NCI-H1417 (cell line): ENCODE measurements around the gene GABRP.
A peak's percentile ranks its signal among the peaks of the same experiment; 100 is the strongest.
"Not testable (repeated sequence)": the region's sequence is repeated elsewhere in the genome, so short reads cannot be mapped to it uniquely, and the experiment has no call there.

ENCODE experiments used
- DNase-seq, 3 experiments: peaks; one replicate each; lab custom pipeline; 2025; lab: John Stamatoyannopoulos, UW

The GABRP gene

GRCh38 chr5:170792878-170793277 is 9.4 kb downstream of the GABRP start:
- no peak for DNase-seq

DNA sequence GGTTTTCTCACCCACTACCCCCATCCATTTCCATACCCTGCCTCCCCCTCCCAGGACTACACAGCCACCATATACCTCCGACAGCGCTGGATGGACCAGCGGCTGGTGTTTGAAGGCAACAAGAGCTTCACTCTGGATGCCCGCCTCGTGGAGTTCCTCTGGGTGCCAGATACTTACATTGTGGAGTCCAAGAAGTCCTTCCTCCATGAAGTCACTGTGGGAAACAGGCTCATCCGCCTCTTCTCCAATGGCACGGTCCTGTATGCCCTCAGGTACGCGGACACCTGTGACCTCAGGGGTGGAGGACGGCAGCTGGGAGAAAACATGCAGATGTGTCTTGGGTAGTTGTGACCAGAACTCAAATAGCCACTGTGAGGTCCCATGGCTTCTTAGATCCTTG is 11.6 kb downstream of the GABRP start:
- DNase-seq = no peak

- DNase-seq = peak in 1 of 3 experiments; percentile 31
These were observed 22.1 kb downstream of the GABRP start for GRCh38 chr5:170805666-170806065.

- DNase-seq = peak; percentile 9 to 72 (median 24)
These were observed 26.0 kb downstream of the GABRP start for GRCh38 chr5:170809551-170809950.

GRCh38 chr5:170811719-170812118 is 28.2 kb downstream of the GABRP start:
- no peak for DNase-seq

- no peak for DNase-seq
These were observed 29.7 kb downstream of the GABRP start for GRCh38 chr5:170813231-170813630.

GRCh38 chr5:170817195-170817594 is 33.7 kb downstream of the GABRP start:
- DNase-seq = no peak

DNA sequence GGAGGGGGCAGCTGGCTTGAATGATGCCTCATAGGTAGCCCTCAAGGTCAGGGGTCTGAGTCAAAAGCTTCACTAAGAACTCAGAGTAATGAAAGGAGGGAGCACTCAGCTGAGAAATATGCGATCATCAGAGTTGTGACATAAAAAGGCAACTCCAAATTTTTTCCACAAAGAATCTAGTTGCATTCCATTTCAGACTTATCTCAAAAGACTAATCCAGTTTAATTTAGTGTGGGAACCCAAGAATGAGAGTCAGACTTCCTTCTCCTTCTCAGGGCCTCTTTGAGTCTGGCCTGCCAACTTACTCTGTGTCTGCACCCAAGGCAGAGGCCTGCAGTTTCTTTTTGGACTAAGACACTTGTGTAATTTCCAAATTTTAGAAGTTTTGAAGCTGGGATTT is 34.7 kb downstream of the GABRP start:
- DNase-seq = no peak

DNA sequence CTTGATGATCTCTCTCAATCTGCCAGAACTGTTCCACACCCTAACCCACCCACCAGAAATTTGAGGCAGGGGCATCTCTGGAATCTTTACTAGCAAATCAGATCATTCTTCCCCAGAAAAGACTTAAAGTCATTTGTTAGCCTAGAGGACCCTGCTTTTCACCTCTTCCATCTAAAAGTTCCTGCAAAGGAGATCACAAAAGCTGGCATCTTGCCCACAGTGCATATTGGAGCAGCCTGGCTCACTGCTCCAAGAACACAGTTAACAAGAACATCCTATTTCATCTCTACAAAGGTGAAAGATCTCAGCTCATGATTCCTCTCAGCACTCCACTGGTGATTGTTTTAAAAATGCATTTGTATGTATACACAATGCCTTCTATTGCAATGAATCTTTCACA is 36.3 kb downstream of the GABRP start:
- no peak for DNase-seq

DNA sequence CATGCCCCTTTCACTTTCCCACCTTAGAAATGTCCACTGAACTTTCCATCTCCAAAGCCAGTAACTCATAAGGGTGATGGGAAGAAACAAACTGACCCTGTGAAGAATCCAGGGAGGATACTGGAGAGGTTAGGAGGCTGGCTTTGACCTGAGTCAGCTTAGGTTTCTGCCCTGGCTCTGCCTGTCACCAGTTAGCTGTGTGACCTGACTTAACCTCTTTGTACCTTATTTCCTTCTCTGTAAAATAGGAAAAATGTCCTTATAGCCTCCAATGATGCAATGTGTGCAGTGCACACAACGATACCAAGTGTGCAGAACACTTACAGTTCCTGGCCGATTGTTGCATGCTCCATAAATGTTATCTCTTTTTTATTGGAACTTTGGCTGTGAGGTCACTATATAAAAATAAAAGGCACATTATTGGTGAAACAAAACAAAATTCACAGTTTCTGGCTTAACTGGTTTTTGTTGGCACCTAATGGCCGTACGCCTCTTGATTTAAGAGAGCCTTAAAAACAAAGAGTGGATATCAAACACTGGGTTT is 37.8 kb downstream of the GABRP start:
- no peak for DNase-seq

GRCh38 chr5:170826117-170826516 is 42.6 kb downstream of the GABRP start:
- no peak for DNase-seq

- DNase-seq = no peak
These were observed 48.7 kb downstream of the GABRP start for GRCh38 chr5:170832241-170832640.

DNA sequence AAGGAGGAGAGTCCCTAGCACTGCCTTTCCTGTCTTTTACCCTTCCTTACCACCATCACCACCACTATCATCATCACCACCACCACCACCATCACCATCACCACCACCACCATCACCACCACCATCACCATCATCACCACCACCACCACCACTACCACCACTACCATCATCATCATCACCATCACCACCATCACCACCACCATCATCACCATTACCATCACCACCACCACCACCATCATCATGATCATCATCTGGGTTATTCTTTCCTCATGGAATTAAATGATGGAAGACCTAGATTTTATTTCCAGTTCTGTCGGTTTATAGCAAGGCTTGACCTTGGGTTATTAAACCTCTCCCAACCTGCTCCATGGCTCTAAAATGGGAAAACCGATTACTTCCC is 50.5 kb downstream of the GABRP start:
- DNase-seq = not testable (repeated sequence)

DNA sequence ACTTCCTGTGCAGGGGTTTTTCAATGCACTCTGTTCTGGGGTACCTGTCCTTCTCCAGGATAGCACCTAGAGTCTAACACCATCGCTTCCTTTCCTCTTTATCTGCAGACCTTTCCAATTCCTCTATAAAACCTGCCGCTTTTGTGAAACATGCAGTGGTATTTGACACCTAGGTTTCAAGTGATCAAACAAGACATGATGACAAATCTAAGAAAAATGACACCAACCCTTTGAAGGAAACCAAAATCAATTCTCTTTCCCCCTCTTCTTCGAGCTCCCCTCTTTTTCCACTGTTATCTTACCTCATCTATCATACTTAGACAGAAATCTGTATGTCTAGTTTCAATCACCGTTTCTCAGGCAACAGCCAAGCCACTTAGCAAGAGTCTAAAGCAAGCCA is 52.7 kb downstream of the GABRP start:
- peak in 1 of 3 experiments; percentile 42 for DNase-seq

- no peak for DNase-seq
These were observed 60.3 kb downstream of the GABRP start for GRCh38 chr5:170843870-170844269.

- DNase-seq = no peak
These were observed 61.1 kb downstream of the GABRP start for GRCh38 chr5:170844651-170845050.

DNA sequence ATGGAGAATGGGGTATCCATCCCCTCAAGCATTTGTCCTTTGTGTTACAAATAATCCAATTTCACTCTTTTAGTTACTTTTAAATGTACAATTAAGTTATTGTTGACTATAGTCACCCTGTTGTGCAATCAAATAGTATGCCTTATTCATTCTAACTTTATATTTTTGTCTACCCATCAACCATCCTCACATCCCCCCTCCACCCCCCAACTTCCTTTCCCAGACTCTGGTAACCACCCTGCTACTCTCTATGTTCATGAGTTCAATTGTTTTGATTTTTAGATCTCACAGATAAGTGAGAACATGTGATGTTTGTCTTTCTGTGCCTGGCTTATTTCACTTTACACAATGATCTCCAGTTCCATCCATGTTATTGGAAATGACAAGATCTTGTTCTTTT is 62.9 kb downstream of the GABRP start:
- no peak for DNase-seq

DNA sequence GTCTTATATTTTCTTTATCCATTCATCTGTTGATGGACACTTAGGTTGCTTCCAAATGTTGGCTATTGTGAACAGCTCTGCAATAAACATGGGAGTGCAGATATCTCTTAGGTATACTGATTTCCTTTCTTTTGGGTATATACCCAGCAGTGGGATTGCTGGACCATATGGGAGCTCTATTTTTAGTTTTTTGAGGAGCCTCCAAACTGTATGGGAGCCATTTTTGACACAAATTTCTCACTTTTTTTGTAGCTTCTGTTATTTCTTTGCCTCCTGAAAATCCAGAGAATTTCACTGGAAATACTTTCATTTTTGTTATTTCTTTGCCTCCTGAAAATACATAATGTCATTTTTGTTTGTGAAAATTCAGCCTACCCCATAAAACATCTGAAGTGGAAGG is 63.3 kb downstream of the GABRP start:
- no peak for DNase-seq

DNA sequence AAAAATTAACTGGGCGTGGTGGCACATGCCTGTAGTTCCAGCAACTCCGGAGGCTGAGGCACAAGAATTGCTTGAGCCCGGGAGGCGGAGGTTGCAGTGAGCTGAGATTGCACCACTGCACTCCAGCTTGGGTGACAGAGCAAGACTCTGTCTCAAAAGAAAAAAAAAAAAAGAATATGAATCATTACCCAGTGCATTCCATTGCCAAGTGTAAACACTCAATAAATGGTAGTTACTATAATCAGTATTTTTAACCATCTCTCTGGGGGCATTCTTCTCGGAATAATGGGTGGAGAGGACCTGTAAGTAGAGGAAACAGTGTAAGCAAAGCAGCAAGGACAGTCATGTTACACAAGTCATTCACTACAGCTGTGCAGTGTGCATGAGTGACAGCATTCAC is 64.5 kb downstream of the GABRP start:
- DNase-seq = no peak

DNA sequence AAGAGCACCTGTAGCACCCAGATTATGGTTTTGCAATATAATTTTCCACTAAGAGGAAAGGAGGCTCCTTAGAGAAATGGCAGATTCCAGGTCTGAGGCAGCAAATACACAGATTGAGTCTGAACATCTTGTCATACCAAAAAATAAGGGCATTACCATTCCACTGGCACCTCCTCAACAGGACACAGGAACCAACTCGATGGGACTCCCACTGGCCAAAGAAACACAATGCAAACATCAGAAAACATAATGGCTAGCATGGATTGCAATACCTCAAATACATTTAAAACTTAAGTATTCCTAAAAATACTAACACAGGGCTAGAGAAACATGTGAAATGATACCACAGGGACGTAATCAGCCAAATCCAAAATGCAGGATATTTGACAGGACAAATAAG is 65.8 kb downstream of the GABRP start:
- no peak for DNase-seq

DNA sequence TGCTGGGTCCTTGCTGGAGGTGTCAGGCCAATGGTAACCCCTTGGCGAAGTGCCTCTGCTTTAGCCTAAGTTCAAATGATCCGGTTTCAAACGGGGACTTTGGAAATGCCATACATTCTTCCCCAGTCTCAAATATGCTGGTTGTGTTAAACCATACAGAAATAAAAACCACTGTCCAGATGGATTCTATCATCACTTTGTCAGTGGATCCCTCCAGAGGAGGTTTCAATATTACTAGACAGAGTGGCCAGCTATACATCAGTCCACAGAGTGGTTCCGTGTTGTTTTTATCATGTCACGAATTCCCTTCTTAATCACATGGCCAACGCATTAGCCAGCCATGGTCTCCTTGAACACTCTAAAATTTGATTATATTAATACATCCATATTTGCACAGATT is 71.0 kb downstream of the GABRP start:
- no peak for DNase-seq

GRCh38 chr5:170857066-170857465 is 73.5 kb downstream of the GABRP start:
- no peak for DNase-seq

GRCh38 chr5:170860415-170860814 is 76.9 kb downstream of the GABRP start:
- no peak for DNase-seq

DNA sequence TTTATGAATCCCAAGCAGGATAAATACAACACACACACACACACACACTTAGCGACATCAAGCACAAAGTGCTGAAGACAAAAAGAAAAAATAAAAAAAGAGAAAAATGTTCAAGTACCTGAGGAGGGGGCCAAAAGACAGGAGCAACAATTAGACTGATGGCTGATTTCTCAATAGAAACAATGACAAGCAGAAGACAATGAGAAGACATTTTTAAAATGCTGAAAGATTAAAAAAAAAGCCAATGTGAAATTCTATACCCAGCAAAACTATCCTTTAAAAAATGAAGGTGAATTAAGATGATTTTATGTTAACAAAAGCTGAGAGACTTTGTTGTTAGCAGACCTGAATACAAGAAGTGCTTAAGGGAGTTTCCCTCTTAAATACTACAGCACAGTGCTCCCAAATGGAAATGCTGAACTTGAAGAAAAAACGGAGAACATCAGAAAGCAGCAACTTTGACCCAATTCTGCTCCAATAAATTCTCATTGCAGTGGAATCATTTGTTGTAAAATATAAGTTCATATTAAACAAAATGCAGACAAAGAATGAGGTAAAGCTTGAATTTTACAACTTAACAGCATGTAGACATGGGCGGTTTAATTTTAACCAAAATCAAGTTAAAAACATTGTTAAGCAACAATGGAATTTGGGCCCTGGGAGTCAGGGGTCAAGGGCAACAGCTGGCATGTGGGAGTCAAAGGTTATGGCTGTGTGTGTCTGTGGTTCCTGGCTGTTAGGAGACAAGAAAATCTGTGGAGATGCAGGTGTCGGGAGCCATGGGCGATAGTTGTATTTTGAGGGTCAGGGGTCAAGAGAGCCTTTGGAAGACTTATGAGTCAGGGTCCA is 77.5 kb downstream of the GABRP start:
- peak in 1 of 3 experiments; percentile 29 for DNase-seq
